ENCODE results near the gene RIMKLA.

The RIMKLA gene, protein sequence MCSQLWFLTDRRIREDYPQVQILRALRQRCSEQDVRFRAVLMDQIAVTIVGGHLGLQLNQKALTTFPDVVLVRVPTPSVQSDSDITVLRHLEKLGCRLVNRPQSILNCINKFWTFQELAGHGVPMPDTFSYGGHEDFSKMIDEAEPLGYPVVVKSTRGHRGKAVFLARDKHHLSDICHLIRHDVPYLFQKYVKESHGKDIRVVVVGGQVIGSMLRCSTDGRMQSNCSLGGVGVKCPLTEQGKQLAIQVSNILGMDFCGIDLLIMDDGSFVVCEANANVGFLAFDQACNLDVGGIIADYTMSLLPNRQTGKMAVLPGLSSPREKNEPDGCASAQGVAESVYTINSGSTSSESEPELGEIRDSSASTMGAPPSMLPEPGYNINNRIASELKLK

DNA sequence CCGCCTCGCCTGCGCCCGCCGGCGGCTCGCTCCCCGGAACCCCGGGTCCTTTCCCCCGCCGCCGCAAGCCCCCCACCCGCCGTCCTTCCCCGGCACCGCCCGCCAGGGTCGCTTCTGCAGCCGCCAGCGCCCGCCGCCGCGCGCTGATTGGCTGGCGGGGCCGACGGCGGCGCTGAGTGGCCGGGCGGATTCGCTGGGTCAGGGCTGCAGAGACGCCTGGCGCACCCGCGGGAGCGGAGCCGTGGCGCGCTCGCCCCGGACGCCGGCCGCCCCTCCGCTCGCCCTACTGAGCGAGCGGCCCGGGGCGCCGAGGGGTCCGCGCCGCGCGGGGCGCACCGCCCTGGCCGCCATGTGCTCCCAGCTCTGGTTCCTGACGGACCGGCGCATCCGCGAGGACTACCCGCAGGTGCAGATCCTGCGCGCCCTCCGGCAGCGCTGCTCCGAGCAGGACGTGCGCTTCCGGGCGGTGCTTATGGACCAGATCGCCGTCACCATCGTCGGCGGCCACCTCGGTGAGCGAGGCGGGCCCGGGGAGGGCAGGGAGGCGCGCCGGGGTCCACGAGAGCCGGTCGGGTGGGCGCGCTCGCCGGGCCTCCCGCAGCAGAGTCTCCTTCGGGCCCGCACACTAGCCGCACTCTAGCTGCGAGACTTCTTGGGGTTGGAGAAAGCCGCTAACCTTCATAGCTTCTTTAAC, at the start of gene RIMKLA:
RIMKLA (plus strand) TSS at position 207 of the 694 bp plus-strand sequence; CDS start at position 350, 143 bp downstream.
- TF ChIP-seq POLR2A (IDR thresholded peaks at IDR 0.05; ENCODE audit: extremely low read depth, insufficient read length) (no peak), MYC (IDR thresholded peaks at IDR 0.05; ENCODE audit: low read depth, low read length) (no peak)
- TF ChIP-seq, protein P1, sequence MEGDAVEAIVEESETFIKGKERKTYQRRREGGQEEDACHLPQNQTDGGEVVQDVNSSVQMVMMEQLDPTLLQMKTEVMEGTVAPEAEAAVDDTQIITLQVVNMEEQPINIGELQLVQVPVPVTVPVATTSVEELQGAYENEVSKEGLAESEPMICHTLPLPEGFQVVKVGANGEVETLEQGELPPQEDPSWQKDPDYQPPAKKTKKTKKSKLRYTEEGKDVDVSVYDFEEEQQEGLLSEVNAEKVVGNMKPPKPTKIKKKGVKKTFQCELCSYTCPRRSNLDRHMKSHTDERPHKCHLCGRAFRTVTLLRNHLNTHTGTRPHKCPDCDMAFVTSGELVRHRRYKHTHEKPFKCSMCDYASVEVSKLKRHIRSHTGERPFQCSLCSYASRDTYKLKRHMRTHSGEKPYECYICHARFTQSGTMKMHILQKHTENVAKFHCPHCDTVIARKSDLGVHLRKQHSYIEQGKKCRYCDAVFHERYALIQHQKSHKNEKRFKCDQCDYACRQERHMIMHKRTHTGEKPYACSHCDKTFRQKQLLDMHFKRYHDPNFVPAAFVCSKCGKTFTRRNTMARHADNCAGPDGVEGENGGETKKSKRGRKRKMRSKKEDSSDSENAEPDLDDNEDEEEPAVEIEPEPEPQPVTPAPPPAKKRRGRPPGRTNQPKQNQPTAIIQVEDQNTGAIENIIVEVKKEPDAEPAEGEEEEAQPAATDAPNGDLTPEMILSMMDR (IDR thresholded peaks at IDR 0.05; ENCODE audit: low read depth, low read length): no peak
- TF ChIP-seq, protein P2, sequence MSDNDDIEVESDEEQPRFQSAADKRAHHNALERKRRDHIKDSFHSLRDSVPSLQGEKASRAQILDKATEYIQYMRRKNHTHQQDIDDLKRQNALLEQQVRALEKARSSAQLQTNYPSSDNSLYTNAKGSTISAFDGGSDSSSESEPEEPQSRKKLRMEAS (IDR thresholded peaks at IDR 0.05; ENCODE audit: low read depth, low read length): no peak
- peak; percentile 50 for DNase-seq (ENCODE audit: low read depth)

DNA sequence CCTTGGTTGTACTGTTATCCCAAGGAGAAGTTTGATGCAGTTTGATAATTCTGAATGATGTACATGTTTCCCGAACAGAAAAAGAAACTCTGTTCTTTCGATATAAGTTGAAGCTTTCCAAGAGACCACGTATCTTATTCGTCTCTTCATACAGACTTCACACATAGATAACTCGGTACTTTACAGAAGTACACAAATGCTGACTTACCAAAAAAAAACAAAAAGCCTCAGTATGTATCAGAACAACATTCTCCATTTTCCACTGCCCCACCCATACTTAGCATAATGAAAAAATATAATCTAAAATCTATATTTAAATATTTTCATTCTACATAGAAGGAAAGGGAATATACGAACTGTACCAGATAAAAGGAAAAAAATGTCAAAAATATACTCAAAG, 47.7 kb upstream of the RIMKLA start:
- TF ChIP-seq POLR2A (IDR thresholded peaks at IDR 0.05; ENCODE audit: extremely low read depth, insufficient read length): no peak
- TF ChIP-seq, protein P2 (IDR thresholded peaks at IDR 0.05; ENCODE audit: low read depth, low read length): no peak
- no peak for TF ChIP-seq MYC (IDR thresholded peaks at IDR 0.05; ENCODE audit: low read depth, low read length)
- TF ChIP-seq, protein P1 (IDR thresholded peaks at IDR 0.05; ENCODE audit: low read depth, low read length): no peak
- DNase-seq (ENCODE audit: low read depth): no peak
- H3K4me3 ChIP-seq (ENCODE audit: low read depth, low read length): peak overlapping the region; percentile 86

More for the DNA sequence above, at the start of gene RIMKLA:
- H3K4me3 ChIP-seq (ENCODE audit: low read depth, low read length): no peak within 1 kb of the TSS

DNA sequence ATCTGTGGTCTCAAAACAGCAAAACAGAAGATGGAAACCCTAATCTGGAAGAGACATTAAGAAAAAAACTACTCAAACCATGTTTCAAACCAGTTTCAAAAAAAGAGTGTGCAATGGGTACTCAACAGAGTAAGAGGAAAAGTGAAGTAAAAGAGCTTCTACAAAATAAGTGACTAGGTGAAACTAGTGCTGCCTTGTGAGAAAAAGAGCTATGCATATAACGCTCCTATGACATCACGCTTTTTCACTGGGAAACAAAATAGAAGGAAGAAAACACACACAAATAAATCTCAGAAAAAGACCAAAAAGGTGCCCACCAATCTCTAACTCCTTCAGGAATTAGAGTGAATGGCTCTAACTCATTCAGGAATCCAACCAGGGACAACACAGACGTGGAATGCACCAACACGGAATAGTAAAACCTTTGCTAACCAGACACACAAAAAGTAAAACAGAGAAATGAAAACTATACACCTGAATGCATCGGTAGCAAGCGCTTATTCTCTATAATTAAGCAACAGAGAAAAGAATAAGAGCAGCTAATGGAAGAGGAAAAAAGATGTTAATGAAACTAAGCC, 46.8 kb upstream of the RIMKLA start:
- TF ChIP-seq, protein P1 (IDR thresholded peaks at IDR 0.05; ENCODE audit: low read depth, low read length): no peak
- TF ChIP-seq MYC (IDR thresholded peaks at IDR 0.05; ENCODE audit: low read depth, low read length) (no peak), POLR2A (IDR thresholded peaks at IDR 0.05; ENCODE audit: extremely low read depth, insufficient read length) (no peak)
- TF ChIP-seq, protein P2 (IDR thresholded peaks at IDR 0.05; ENCODE audit: low read depth, low read length): no peak
- DNase-seq (ENCODE audit: low read depth): peak; percentile 17
- peak overlapping the region; percentile 86 for H3K4me3 ChIP-seq (ENCODE audit: low read depth, low read length)

DNA sequence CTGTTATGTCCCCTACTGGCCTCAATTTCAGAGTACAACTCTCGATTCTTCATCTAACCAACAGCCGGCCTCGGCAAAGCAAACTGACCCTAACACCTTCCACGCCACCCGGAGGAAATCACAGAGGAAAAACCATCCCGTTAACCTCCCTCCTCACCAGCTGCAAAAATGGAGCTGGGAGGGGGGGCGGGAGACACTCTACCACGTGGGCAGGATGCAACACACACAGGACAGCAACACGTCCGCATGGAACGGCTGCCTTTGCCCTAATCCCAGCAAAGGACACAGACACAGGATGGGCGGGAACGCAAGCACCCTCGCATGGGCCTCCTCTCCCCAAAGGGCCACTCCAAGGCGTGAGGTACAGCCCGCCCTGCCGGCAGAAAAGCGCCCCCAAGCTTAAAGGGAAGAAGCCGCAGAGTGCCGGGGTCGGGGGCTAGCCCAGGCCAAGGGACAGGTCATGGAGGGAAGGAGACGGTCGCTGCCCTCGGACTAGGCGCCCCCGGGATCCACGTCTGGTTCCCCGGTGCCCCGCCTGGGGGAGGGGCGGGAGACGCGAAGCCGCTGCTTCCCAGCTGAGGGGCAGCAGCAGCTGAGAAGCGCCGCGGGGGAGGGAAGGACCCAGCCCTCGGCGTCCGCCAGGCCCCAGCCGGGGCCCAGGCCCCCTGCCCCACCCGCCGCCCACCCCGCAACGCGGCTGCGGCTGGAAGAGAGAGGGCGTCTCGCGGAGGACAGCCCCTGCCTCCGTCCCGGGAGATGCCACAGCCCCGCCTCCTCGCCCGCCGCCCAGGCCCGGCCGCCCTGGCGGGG, 46.1 kb upstream of the RIMKLA start:
- peak; percentile 75 for DNase-seq (ENCODE audit: low read depth)
- H3K4me3 ChIP-seq (ENCODE audit: low read depth, low read length): peak overlapping the region; percentile 86
- TF ChIP-seq MYC (IDR thresholded peaks at IDR 0.05; ENCODE audit: low read depth, low read length): no peak
- TF ChIP-seq POLR2A (IDR thresholded peaks at IDR 0.05; ENCODE audit: extremely low read depth, insufficient read length): no peak
- TF ChIP-seq, protein P2 (IDR thresholded peaks at IDR 0.05; ENCODE audit: low read depth, low read length): peak; percentile 85
- TF ChIP-seq, protein P1 (IDR thresholded peaks at IDR 0.05; ENCODE audit: low read depth, low read length): no peak
